ENCODE results near the gene LCP2.

- TF ChIP-seq, protein P1, sequence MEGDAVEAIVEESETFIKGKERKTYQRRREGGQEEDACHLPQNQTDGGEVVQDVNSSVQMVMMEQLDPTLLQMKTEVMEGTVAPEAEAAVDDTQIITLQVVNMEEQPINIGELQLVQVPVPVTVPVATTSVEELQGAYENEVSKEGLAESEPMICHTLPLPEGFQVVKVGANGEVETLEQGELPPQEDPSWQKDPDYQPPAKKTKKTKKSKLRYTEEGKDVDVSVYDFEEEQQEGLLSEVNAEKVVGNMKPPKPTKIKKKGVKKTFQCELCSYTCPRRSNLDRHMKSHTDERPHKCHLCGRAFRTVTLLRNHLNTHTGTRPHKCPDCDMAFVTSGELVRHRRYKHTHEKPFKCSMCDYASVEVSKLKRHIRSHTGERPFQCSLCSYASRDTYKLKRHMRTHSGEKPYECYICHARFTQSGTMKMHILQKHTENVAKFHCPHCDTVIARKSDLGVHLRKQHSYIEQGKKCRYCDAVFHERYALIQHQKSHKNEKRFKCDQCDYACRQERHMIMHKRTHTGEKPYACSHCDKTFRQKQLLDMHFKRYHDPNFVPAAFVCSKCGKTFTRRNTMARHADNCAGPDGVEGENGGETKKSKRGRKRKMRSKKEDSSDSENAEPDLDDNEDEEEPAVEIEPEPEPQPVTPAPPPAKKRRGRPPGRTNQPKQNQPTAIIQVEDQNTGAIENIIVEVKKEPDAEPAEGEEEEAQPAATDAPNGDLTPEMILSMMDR (IDR thresholded peaks at IDR 0.05), result no peak
- no peak for TF ChIP-seq POLR2A (IDR thresholded peaks at IDR 0.05)
Measured at GRCh38 chr5:170312301-170312595, 14.7 kb upstream of the LCP2 start.
